NCI-H128 (cell line): ENCODE results near the gene OR6K2.

ENCODE experiments used
- DNase-seq: peaks from one replicate; lab custom pipeline; 2025; ENCODE audit not compliant: unreplicated experiment; lab: John Stamatoyannopoulos, UW

The OR6K2 gene

DNA sequence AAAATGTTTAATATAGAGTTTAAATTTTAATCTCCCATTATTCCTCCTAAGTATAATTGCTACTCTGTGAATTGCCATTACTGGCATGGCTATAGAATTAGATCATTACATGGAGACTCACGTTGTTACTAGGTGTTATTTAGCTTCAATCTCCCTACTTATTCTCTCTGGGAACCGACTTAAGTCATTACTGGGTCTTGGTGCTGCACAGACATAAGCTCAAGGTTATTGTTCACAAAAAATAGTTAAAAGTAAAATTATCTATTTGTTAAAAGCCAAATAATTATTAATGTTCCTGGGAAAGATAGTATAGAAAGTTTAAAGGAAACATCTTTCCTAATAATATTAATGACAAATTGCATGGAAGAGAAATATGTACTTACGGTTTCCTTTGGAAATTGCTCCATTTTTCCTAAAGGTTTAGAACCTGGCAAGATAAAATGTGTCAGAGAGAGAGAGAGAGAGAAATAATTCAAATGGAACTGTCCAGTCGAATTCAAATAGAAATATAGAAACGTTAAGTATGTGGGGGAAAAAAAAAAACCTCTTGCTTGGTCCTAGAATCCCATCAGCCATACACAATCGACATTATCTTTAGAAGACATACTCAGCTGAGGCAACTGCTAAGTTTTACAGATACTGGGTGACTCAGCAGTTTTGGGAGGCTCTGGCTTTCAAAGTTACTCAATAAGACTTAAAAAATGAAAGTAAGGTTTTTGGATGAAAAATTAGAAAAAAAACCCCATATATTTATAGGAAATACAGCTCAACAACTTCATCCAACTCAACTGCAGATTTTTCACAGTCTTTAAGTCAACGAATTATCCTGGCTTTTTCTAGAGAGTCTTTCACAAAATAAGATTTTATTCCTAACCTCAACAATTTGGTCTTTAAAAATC lies 14.1 kb downstream of the OR6K2 start, which contains the start of gene SPTA1:
TSS of gene SPTA1 (minus strand) at position 605 of the 899 bp plus-strand sequence. CDS start at position 407, 198 bp downstream.
- no peak for DNase-seq

DNA sequence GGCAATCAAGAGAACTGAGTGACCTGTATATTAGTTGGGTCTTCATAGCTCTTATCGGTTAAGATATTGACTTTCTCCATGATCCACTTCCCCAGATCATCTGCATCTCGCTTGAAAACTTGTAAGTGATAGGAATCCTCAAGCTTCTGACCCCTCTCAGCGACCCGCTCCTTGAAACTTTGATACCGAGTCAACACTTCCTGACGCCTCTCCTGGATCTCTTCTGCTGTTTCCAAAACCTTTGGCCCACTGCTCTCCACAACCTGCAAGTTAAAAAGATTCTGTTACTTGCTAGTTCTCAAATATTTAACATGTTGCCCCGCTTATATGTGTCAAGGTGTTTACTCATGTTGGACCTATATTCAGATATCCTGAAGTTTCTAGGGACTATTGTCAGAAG lies 15.4 kb downstream of the OR6K2 start:
- DNase-seq: no peak

DNA sequence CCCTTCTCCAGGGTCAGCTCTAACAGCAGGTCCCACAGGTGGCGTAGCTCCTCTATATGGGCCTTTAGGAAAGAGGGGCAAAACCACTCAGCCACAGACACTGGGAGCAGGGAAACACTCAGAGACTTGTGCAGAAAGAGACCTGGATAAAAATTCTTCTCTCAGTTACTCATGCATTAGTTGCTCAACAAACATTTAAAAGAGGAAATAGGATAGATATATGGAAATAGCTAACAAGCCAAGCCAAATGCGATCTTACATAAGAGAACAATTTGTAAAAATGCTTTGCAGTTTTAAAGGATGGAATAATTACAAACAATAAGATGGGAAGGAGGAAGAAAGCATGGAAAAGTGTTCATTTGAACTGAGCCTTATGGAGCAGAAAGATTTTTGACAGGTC lies 18.8 kb downstream of the OR6K2 start:
- no peak for DNase-seq

DNA sequence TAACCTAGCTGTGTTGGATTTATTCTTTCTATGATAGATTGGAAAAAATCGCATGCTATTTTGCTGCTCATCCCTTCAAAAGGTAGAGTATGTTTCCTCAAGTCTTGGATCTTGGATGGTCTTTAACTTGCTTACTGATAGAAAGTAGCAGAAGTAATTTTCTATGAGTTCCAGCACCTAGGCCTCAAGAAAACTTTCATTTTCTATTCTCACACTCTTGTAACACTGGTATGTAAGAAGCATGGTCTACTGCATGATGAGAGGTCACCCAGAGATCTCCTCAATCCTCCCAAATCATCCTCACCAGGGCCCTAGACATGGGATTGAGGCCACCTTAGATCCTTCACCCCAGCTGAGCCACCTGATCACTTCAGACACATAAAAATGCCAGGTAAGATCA lies 21.2 kb downstream of the OR6K2 start:
- DNase-seq: no peak

DNA sequence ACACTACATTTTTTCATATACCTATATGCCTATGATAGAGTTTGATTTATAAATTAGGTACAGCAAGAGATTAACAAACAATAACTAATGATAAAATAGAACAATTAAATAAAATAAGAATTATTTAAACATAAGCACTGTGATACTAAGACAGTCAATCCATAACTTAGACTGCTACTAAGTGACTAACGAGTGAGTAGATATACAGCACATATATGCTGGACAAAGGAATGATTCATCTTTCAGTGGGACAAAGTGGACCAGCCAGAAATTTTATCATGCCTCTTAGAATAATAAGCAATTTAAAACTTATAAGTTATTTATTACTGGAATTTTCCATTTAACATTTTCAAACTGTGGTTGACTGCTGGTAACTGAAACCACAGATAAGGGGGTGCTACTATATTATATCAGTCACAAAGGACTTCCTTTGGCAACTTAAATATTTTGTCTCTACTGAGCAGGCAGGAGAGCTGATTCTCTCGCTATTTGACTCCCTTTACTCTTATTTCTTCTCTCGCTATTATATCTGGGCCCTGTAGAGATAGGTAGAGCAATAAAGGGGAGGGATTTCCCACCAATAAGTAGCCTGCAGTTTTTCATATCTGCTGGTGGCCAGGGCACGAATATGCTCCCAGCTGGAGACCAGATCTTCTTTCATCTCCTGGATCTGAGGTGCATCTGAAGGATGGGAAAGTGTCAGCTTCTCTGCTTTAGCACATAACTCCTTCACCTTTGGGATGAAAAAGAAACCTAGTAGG lies 24.7 kb downstream of the OR6K2 start:
- no peak for DNase-seq

DNA sequence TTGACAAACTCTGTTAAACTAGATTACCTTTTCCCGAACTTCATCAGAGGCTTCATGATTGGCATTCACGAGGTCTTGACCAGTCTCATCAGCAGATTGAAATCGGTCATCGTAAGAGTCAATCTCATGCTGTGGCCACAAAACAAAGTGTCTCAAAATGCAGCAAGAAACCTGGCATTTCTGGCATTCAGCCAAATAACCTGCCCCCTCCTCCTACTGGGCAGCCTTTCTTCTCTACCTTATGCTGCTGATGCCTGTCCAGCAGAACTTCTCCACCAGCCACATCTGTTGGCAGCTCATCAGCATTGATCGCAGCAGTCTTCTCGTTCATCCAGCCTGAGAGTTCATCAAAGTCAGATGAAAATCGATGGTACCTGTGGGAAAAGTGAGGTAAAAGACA lies 26.1 kb downstream of the OR6K2 start:
- no peak for DNase-seq

DNA sequence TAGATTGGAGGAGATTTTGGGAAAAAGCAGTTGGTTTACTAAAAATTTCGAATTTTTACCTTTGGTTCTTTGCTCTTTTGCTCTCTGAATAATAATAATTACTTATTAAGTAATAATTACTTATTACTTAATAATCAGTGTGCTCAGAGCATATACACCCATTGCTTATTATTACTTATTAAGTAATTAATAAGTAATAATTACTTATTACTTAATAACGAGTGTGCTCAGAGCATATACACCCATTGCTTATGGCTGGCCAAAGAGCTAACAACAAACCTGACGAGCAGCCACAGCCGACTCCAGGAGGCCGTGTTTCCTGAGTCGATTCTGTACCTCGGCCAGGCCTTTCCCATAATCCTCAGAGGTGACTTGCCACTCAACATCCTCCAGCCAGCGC lies 34.4 kb downstream of the OR6K2 start:
- no peak for DNase-seq

DNA sequence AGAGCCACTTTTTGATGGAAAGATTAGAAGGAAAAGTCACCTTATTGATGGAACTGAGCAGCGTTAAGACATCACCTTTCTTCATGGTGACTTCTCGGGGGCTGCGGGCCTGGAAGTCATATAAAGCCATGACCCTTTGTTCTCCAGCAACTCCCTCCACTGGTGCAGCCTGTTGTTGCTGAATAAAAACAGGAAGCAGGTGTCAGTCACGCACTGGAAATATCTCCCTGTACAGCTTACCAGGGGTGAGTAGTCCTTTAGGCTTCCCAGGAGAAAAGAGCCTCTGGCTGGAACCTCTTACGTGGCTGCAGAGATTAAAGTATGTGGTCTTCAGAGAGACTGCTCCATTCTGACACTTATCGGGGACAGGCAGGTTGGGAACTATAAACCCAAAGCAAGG lies 45.9 kb downstream of the OR6K2 start:
- no peak for DNase-seq

DNA sequence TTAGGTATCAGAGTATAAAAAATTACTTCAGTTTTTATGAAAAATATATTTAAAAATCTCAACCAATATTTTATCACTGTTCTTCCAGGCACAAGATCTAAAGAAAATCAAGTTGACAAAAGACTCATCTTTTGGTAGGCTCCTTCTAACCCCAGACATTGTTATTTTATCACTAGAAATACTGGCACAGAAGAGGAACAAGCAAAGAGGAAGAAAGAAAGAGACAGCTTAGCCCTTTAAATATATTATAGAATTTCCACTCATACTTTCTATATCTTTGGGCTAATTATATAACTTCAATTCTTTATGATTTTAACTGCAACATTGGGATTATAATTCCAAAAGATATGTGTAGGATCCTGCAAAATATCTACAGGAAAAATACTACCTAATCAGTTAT lies 46.4 kb downstream of the OR6K2 start:
- DNase-seq: no peak

DNA sequence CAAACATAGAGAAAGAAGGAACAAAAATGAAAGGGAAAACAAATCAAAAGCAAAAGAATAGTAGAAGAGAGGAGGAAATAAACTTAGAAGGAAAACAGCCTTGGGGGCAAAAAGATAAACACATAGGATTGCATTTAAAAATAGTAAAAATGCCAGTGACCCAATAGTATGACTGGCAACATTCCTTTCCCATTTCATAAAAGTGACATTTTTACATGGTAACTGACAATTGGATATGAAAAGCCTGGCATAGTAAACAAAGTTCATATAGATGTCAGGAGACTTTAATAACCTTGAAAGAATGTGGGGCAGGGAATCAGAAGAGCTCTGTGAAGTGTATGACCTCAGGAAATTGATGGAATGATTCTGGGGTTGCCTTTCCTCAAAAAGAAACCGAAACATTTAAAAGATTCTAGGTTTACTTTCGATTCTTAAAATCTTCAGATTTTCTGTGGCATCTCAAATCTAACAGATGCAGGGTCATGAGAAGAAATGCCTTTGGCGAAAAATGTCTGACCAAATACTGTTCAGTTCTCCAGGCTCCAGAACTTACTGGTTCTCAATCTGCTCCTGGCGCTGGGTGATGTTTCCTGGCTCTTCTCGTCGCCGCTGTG lies 47.6 kb downstream of the OR6K2 start:
- no peak for DNase-seq
